HepG2 (cell line): ENCODE data around the gene WDR62. TPM values are rescaled to one million over a fixed set of nuclear protein-coding genes. Genes with fewer than 3 reads are reported as not detected.

Experiments
- ATF1 ChIP-seq: IDR thresholded peaks from 2 replicates; pipeline ENCODE4 v1.6.1; 2016; ENCODE audit warnings: mild to moderate bottlenecking, control low read depth
- CBFB ChIP-seq: sonication (generic); formaldehyde crosslinking; IDR thresholded peaks from 2 replicates; pipeline ENCODE4 v1.4.0; 2020; ENCODE audit warnings: missing genetic modification reagents
- CCAR2 ChIP-seq: fragments of 200-400 bp; formaldehyde crosslinking; optimal IDR thresholded peaks from 2 replicates; pipeline ENCODE3; 2018; ENCODE audit warnings: low read depth, mild to moderate bottlenecking, low read length, moderate library complexity
- HNRNPLL ChIP-seq: fragments of 200-400 bp; formaldehyde crosslinking; IDR thresholded peaks from 2 replicates; pipeline ENCODE4 v1.6.1; 2017; ENCODE audit warnings: mild to moderate bottlenecking, low read depth, low read length; ENCODE audit not compliant: poor library complexity, severe bottlenecking
- KDM1A ChIP-seq: IDR thresholded peaks from 2 replicates; pipeline ENCODE4 v1.6.1; 2016; ENCODE audit warnings: missing compliant biosample characterization
- KLF16 ChIP-seq, 2 experiments: sonication (generic) in 1 of 2; formaldehyde crosslinking in 1 of 2; IDR thresholded peaks; 2 replicates each; pipeline versions ENCODE4 v1.6.1 to v1.8.0; 2016 to 2023; ENCODE audit warnings: missing genetic modification reagents in 2 of 2, missing compliant biosample characterization in 1 of 2
- SOX5 ChIP-seq: IDR thresholded peaks from 2 replicates; pipeline ENCODE4 v1.6.1; 2016; ENCODE audit warnings: borderline replicate concordance
- SP4 ChIP-seq: sonication (generic); formaldehyde crosslinking; IDR thresholded peaks from 2 replicates; pipeline ENCODE4 v1.8.1; 2023; ENCODE audit warnings: mild to moderate bottlenecking, missing genetic modification reagents
- TBX3 ChIP-seq: fragments of 450-650 bp; IDR thresholded peaks from 2 replicates; pipeline ENCODE4 v1.6.1; 2017; ENCODE audit warnings: antibody characterized with exemption, mild to moderate bottlenecking, inconsistent platforms, borderline replicate concordance
- ZC3H4 ChIP-seq: sonication (generic); formaldehyde crosslinking; IDR thresholded peaks from 2 replicates; pipeline ENCODE4 v1.4.0; 2020; ENCODE audit warnings: missing genetic modification reagents, borderline replicate concordance
- ZNF124 ChIP-seq: sonication (generic); formaldehyde crosslinking; IDR thresholded peaks from 2 replicates; pipeline ENCODE4 v1.4.0; 2020; ENCODE audit warnings: missing genetic modification reagents
- ZNF232 ChIP-seq: sonication (generic); formaldehyde crosslinking; IDR thresholded peaks from 2 replicates; pipeline ENCODE4 v1.4.0; 2020; ENCODE audit warnings: missing genetic modification reagents, borderline replicate concordance
- ZNF282 ChIP-seq: fragments of 450-650 bp; IDR thresholded peaks from 2 replicates; pipeline ENCODE4 v1.6.1; 2018; ENCODE audit not compliant: partially characterized antibody
- ZNF337 ChIP-seq: sonication (generic); formaldehyde crosslinking; IDR thresholded peaks from 2 replicates; pipeline ENCODE4 v1.5.1; 2020; ENCODE audit warnings: missing genetic modification reagents, low read depth, mild to moderate bottlenecking, borderline replicate concordance
- ZNF468 ChIP-seq: sonication (generic); formaldehyde crosslinking; IDR thresholded peaks from 2 replicates; pipeline ENCODE4 v1.8.0; 2022; ENCODE audit warnings: mild to moderate bottlenecking, moderate library complexity, missing genetic modification reagents
- ZNF7 ChIP-seq: IDR thresholded peaks from 2 replicates; pipeline ENCODE4 v1.6.1; 2016; ENCODE audit warnings: missing biosample characterization, missing genetic modification reagents
- polyA plus RNA-seq, 8 experiments: library from polyadenylated mRNA; depleted of rRNA in 3 of 8; stranded (reverse) in 7 of 8; unstranded in 1 of 8; fragments of >200 nt; fragmentation: Illumina TruSeq in 4 of 8; extraction: Trizol in 4 of 8; gene quantifications; 2 replicates each; pipeline versions ENCODE4 v1.2.1 to v1.2.3, GENCODE V29; 2011 to 2016; ENCODE audit warnings: low read depth in 4 of 8, missing spikeins in 1 of 8, mixed read lengths in 1 of 8; ENCODE audit not compliant: insufficient read depth in 1 of 8
- total RNA-seq, 5 experiments: library from RNA; depleted of rRNA; stranded (reverse); fragments of >200 nt; fragmentation: Illumina TruSeq; extraction: Trizol; gene quantifications; 2 replicates each; pipeline ENCODE4 v1.2.3, GENCODE V29; 2016; ENCODE audit warnings: low read depth in 1 of 5
- TF ChIP-seq, protein P1 (sequence below): sonication (generic); formaldehyde crosslinking; IDR thresholded peaks from 2 replicates; pipeline ENCODE4 v1.4.0; 2020; ENCODE audit warnings: missing genetic modification reagents, borderline replicate concordance
- TF ChIP-seq, protein P2 (sequence below): sonication (generic); formaldehyde crosslinking; IDR thresholded peaks from 2 replicates; pipeline ENCODE4 v1.4.0; 2020; ENCODE audit warnings: missing genetic modification reagents
- TF ChIP-seq, protein P3 (sequence below): IDR thresholded peaks from 2 replicates; pipeline ENCODE4 v1.6.1; 2016; ENCODE audit warnings: missing biosample characterization, missing genetic modification reagents, low read depth

WDR62 gene
- total and polyA plus RNA-seq, 2 of the 13 experiments (the other 11 are each of a cell fraction or from before 2014, with no cell fraction given): 5.8 to 12.5 TPM

DNA sequence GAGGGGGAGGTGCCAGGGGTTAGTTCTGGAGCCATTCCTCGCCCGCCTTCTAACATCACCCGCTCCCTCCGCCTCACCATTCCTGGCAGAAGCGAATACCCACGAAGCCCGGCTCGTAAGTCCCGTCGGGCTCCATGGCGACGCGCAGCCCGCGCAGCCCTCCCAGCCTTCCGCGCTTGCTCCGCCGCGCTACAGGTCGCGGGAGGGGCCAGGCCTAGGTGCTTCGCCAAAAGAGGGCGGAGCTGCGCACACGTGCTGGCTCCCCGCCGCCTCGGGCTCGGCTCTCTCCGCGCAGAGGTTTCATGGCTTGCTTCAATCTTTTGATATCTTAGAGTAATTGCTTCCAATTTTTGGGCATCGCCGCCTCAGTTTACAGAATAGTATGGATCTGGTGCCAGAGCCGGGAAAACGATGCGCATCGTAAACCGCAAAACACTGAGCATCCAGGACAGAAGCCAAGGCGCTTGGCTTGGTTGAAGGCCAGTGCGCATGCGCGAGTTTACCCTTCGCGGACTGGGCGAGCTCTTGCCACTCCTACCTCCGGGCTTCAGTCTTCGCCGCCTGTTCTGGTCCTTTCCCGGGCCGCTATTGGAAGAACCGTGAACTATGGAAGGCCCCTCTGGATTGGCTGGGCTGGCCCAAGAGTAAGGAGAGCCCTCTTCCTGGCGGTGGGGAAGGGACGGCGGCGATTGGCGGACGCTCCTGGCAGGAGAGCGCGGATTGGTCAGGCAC, 60.2 kb downstream of the WDR62 start, which contains the start of gene POLR2I (continued):
- TF ChIP-seq SP4 (CRISPR knock-in tag) (peak; percentile 77; the same call in 1 of the 2 replicates), ZNF337 (peak; percentile 91; the same call in 1 of the 2 replicates), ZNF468 (CRISPR knock-in tag) (0 out of 2 replicates have a peak, but pooled peaks have one; percentile 87), ZNF282 (no peak), ZNF7 (peak; percentile 15; the same call in 1 of the 2 replicates), ZC3H4 (no peak), CCAR2 (no peak), KLF16 (CRISPR knock-in tag; IDR thresholded peaks at IDR 0.05) (peak in 1 of 2 experiments; percentile 92; a peak in 2 of 4 replicates), ATF1 (CRISPR knock-in tag) (no peak), ZNF232 (CRISPR knock-in tag) (peak; percentile 95), KDM1A (CRISPR knock-in tag) (no peak), HNRNPLL (peak; percentile 96), SOX5 (CRISPR knock-in tag) (no peak; the same call in 1 of the 2 replicates), TBX3 (no peak), ZNF124 (CRISPR knock-in tag) (peak; percentile 51; the same call in 1 of the 2 replicates), CBFB (peak; percentile 94)
- TF ChIP-seq, protein P1, sequence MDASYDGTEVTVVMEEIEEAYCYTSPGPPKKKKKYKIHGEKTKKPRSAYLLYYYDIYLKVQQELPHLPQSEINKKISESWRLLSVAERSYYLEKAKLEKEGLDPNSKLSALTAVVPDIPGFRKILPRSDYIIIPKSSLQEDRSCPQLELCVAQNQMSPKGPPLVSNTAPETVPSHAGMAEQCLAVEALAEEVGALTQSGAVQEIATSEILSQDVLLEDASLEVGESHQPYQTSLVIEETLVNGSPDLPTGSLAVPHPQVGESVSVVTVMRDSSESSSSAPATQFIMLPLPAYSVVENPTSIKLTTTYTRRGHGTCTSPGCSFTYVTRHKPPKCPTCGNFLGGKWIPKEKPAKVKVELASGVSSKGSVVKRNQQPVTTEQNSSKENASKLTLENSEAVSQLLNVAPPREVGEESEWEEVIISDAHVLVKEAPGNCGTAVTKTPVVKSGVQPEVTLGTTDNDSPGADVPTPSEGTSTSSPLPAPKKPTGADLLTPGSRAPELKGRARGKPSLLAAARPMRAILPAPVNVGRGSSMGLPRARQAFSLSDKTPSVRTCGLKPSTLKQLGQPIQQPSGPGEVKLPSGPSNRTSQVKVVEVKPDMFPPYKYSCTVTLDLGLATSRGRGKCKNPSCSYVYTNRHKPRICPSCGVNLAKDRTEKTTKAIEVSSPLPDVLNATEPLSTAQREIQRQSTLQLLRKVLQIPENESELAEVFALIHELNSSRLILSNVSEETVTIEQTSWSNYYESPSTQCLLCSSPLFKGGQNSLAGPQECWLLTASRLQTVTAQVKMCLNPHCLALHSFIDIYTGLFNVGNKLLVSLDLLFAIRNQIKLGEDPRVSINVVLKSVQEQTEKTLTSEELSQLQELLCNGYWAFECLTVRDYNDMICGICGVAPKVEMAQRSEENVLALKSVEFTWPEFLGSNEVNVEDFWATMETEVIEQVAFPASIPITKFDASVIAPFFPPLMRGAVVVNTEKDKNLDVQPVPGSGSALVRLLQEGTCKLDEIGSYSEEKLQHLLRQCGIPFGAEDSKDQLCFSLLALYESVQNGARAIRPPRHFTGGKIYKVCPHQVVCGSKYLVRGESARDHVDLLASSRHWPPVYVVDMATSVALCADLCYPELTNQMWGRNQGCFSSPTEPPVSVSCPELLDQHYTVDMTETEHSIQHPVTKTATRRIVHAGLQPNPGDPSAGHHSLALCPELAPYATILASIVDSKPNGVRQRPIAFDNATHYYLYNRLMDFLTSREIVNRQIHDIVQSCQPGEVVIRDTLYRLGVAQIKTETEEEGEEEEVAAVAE: peak; percentile 87; the same call in 1 of the 2 replicates
- TF ChIP-seq, protein P2, sequence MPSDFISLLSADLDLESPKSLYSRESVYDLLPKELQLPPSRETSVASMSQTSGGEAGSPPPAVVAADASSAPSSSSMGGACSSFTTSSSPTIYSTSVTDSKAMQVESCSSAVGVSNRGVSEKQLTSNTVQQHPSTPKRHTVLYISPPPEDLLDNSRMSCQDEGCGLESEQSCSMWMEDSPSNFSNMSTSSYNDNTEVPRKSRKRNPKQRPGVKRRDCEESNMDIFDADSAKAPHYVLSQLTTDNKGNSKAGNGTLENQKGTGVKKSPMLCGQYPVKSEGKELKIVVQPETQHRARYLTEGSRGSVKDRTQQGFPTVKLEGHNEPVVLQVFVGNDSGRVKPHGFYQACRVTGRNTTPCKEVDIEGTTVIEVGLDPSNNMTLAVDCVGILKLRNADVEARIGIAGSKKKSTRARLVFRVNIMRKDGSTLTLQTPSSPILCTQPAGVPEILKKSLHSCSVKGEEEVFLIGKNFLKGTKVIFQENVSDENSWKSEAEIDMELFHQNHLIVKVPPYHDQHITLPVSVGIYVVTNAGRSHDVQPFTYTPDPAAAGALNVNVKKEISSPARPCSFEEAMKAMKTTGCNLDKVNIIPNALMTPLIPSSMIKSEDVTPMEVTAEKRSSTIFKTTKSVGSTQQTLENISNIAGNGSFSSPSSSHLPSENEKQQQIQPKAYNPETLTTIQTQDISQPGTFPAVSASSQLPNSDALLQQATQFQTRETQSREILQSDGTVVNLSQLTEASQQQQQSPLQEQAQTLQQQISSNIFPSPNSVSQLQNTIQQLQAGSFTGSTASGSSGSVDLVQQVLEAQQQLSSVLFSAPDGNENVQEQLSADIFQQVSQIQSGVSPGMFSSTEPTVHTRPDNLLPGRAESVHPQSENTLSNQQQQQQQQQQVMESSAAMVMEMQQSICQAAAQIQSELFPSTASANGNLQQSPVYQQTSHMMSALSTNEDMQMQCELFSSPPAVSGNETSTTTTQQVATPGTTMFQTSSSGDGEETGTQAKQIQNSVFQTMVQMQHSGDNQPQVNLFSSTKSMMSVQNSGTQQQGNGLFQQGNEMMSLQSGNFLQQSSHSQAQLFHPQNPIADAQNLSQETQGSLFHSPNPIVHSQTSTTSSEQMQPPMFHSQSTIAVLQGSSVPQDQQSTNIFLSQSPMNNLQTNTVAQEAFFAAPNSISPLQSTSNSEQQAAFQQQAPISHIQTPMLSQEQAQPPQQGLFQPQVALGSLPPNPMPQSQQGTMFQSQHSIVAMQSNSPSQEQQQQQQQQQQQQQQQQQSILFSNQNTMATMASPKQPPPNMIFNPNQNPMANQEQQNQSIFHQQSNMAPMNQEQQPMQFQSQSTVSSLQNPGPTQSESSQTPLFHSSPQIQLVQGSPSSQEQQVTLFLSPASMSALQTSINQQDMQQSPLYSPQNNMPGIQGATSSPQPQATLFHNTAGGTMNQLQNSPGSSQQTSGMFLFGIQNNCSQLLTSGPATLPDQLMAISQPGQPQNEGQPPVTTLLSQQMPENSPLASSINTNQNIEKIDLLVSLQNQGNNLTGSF (CRISPR knock-in tag): peak; percentile 96
- TF ChIP-seq, protein P3, sequence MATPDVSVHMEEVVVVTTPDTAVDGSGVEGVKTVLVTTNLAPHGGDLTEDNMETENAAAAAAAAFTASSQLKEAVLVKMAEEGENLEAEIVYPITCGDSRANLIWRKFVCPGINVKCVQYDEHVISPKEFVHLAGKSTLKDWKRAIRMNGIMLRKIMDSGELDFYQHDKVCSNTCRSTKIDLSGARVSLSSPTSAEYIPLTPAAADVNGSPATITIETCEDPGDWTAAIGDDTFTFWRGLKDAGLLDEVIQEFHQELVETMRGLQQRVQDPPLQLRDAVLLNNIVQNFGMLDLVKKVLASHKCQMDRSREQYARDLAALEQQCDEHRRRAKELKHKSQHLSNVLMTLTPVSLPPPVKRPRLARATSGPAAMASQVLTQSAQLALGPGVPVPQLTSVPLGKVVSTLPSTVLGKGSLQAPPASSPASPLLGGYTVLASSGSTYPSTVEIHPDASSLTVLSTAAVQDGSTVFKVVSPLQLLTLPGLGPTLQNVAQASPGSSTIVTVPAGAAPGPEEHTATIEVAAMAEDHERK (CRISPR knock-in tag): no peak
